ENCODE measurements around the gene ECM2.

Gene ECM2

DNA sequence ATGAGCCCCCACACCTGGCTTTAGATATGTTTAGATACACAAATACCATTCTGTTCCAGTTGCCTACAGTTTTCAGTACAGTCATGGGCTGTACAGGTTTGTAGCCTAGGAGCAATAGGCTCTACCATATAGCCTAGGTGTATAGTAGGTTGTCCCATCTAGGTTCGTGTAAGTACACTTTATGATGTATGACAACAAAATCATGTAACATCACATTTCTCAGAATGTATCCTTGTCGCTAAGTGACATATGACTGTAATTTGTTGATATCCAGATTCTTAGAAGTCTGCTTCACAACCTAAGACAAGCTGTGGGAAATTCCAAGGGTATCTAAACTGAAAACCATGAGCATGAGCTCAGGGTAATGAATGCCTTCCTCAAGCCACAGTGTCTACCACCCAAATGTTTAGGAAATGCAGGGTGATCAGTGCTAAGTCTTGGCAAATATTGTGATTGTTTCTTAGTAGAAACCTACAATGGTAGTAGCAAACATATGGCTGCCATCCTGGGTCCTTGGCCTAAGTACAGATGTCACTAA is 8.4 kb downstream of the ECM2 start:
- DNase-seq: no peak

DNA sequence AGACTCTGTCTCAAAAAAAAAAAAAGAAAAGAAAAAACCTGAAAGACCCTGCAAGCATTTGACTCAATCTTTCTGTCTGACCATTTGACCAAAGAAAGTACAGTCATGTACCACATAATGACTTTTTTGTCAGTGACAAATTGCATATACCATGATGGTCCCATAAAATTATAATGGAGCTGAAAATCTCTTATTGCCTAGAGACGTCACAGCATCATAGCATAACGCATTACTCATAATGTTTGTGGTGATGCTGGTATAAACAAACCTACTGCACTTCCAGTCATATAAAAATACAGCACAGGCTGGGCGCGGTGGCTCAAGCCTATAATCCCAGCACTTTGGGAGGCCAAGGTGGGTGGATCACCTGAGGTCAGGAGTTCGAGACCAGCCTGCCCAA is 10.5 kb downstream of the ECM2 start:
- no peak for DNase-seq

DNA sequence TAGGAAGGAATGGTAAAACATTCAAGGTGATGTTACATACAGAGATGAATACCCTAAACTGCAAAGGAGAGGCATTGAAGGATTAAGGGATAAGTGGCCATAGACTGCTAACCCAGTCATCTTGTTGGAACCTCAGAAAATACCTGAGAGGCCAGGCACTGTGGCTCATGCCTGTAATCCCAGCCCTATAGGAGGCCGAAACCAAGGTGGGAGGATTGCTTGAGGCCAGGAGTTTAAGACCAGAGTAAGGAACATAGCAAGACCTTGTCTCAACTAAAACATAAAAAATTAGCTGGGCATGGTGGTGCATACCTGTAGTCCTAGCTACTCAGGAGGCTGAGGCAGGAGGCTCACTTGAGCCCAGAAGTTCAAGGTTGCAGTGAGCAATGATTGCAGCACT is 10.9 kb downstream of the ECM2 start:
- no peak for DNase-seq

DNA sequence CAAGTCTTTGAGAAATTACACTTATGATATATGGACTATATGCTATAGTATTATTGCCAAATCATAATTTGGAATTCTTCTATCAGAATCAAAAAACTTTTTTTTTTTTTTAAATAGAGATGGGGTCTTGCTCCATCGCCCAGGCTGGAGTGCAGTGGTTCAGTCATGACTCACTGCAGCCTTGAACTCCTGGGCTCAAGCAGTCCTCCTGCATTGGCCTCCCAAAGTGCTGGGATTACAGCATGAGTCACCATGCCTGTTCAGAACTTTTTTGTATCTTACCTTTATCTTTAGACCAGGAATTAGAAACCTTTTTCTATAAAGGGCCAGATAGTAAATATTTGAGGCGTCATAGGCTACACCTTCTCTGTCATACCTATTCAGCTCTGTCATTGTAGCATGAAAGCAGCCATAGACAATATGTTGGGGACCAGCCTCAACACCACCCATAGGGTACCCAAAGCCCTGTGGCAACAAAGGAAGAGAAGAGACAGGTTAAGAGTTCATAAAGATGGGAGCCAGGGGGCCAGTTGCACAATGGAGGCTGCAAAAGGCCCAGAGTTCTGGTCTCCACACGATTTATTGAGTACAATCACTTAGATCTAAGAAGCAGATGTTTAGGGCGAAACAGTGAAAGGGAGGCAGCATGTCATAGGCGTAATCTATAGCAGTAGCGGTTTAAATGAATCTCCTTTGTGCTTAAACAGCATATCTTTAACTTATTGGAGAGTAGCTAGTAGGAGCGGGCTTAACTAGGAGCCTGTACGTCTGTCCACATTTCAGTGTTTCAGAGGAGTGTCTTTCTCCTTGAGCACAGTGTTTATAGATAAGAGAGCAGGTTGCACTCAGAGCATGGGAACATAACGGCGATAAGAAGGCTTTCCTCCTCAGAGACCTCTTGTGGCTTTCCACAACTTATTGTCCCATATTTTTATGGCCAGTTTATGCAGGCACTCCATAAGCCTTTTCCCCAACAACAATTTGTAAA is 12.5 kb downstream of the ECM2 start:
- no peak for DNase-seq

DNA sequence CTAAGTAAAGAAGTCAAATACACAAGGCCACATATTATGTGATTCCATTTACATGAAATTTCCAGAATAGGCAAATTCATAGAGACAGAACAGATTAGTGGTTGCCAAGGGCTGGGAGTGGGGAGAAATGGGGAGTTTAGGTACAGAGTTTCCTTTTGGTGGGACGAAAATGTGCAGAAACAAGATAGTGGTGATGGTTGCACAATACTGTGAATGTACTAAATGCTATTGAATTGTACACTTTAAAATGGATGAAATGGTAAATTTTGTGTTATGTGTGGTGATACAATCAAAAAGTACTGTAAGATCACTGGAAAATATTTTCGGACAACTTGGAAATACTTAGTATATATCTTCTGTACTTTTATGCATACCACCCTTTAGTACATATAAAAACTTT is 15.0 kb downstream of the ECM2 start:
- no peak for DNase-seq

DNA sequence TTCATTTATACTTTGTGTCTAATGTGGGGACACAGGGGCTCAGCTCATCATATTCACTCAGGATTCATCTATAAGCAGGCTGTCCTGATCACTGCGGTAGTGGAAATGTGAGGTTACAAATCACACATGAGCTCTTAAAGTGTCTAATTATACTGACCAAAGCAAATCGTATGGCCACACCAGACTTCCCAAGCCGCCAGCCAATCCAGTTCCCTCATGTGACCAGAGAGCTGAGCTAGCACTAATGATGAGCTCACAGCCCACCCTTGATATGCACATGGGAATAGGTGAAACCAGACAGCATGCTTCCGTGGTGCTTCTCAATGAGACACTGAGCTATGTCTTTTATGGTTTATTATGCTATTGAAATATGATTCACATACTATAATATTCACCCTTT is 17.6 kb downstream of the ECM2 start:
- no peak for DNase-seq

DNA sequence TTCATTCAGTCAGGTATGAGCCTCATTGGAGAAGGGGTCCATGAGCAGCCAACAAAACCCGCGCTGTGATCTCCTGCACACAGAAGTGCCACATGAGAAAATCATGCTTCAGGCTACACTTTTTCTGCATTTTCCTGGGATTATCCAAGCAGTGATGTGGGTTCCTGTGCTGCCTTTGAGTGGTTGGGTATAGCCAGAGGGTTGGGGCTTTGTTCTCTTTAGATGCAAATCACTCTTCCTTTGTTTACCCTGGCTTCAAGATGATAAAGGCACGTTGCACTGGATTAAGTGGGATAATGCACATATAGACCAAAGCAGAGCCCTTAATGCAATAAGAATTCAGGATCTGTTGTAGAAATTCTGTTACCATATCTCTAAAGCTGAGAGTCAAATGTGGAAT is 18.7 kb downstream of the ECM2 start:
- no peak for DNase-seq

DNA sequence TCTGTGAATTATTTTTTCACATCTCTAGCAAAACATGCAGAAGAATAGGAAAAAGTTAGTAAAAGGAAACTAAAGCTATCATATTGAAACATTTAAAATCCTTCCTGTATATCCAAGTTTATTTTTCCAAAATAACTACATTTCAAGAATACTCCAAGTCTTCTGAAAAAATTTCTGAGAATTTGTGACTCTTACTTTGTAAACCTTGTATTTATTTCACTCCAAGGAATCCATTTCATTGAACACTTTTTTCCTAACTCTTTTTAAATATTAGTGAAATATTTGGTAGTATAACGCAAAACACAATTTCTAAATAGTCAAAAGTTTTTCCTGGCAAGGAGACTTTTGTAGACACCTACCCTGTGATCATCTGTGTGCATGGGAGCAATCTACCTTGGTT is 19.3 kb downstream of the ECM2 start:
- no peak for DNase-seq

DNA sequence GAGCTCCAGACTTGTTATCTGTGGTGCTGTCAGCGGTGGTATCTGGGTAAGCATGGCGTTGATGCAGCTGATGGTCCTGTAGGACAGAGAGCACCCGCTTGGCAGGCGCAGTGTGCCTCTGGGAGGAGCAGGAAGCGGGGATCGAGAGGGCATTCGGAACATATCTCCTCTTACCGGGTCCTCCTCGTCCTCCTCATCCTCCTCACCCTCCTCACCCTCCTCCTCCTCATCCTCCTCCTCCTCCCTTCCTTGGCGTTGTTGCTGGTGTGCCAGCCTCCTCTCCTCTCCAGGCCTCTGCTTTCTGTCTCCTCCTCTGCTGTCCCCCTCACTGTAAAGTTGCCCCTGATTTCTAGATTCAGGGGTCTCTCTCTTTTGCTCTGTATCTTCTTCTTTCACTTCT is 21.2 kb downstream of the ECM2 start:
- no peak for DNase-seq

DNA sequence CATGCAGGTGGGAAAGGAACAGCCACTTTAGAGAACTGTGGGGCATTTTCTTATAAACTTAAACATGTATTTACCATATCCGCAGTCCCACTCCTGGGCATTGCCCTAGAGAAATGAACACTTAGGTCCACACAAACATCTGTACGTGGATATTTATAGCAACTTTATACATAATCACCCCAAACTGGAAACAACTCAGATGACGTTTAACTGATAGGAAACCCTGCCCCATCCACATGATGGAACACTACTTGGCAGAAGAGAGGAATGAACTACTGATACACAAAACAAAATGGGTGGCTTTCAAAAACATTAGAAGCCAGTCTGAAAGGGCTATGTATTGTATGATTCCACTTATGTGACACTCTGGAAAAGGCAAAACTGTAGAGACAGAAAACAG is 22.4 kb downstream of the ECM2 start:
- no peak for DNase-seq

DNA sequence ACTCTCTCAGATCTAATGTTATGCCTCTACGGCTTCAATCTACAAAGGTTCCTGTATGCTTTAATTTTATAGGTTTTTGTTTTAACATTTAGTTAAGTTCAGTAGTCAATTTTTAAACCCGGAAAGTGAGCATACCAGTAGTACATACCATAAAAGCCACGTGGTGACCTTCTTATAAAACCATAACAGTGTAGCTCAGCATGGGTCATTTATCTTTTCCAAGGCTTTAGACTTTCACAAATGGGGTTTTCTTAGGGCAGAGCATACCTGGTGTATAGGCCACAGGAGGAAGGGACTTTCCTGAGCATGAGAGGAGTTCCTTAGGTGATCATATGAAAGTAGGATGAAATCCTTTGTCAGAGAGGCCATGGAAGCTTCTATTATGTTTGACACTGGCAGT is 23.2 kb downstream of the ECM2 start:
- no peak for DNase-seq

DNA sequence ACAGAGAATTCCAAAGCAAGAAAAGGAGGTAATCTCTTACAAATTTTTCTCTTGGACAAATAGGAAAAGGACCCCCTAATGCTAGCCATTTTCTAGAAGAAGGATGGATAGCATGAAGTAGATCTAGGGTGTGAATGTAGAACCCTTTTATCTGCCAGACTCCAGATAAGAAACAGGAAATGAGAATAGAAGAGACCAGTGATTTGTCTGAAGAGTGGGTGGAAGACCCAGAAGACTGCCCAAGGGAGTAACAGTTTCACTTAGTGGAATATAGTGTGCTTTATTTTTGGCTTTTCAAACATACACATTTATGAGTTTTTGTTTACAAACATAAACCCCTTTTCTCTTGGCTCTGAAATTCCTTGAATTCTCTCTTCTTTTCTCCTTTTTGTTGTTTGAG is 25.0 kb downstream of the ECM2 start:
- no peak for DNase-seq

DNA sequence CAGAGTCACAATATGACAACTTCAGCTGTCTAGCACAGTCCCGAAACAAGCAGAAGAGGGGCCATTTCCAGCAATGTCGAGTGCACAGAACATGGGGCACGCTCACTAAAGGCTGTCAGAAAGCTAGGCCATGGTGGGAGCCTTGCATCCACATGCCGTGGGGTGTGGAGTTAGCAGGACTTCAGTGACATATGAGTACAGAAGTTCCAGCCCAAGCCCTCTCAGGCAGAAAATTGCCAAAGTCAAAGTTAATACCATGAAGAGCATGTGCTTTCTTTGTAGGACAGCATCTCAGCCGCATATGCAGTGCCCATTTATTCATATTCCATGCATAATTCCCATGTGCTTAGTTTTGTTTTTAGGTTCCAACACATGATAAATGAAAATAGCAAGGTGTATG is 26.7 kb downstream of the ECM2 start:
- DNase-seq: no peak

DNA sequence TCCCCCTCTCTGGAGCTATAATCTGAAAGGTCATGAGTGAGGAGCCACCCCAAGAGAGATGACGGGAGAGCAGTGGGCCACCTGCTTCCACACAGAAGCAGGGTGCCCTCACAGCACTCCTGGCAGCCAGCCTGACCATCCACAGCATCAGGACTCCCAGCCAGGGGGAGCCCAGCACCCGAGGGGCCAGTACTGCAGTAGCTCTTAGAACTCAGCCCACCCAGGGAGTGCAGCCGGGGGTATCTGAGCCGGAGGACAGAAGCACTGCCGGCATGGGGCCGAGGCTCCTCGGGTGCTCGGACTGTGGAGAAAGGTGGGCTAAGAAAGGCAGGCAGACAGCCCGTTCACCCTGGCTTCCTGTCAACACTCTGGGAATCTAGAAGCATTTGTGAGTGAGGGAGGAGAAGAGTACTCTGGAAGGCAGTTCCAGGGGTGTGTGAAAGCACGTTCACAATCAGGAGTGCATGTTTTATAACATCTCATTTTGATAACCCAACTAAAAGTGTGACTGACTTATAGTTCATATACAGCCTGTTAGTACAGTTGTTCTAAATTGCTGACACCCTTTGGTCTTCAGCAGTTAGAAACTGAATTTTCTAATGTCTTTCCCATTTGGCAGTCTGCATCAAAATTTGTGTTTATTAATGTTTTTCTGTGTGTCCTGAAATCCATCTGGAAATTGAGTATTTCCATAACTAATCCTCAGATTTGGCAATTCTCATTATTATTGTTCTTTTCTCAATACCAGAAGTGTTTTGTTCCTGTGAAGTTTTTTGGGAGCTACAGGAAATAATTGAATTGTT is 27.6 kb downstream of the ECM2 start:
- DNase-seq: no peak

DNA sequence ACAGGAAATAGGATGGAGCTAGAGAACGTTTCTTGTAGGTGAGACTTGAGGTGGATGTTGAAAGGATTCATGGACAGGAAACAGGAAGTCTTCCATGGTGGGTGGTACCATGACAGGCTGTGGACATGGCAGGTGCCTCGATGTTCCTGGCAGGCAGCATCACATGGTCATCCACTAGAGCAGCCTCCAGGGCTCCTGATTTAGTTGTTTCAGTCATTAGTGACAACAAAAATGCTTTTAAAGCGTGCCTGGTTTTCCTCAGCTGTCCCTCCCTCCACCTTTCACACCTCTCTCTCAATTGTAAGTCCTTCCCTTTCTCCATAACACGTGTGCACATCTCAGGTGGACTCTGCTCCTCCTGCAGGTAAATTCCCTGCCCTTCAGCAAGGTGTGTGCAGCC is 28.3 kb downstream of the ECM2 start:
- no peak for DNase-seq

DNA sequence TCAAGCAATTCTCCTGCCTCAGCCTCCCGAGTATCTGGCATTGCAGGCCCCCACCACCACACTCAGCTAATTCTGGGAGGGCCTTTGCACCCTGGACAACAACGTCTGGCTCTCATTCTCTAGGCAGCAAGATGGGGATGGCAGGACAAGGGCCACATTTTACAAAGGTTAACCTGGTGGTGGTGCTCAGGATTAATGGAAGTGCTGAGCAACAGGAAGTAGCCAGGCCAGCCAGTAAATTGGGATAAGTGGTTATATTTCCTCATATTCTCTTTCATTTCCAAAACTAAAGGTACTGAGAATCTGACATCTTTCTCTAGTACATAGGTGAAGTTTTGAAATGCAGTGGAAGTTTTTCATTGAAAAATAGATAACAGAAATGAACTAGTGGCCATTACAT is 28.8 kb downstream of the ECM2 start:
- DNase-seq: no peak

DNA sequence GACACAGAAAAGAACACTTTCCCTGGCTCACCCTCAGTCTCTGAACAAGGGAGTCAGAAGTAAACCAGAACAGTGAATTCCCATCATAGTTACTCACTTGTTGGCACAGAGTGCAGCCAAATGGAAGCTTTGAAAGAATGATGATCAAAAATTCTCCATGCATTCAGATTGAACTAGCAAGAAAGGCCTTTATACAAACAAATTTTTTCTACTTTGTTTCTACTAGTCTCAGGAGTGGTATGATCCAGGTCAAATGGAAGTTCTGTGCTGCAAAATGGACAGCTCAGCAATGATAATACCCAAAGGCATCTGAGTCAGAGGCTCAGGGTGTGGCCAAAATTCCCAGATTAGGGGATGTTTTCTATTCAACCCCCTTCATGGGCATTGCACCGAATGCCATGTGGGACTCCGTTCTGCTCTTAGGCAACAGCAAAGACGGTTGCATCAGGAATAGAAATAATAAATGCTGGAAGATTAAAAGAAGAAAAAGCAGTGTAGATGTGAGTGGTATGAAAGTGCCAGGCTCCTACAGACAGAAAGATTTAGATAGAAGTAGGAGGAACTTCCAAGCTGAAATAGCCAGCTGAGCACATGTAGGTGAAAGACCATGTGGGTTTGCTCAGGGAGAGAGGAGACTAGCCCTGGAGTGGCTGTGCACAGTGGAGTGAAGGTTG is 29.5 kb downstream of the ECM2 start:
- DNase-seq: no peak

DNA sequence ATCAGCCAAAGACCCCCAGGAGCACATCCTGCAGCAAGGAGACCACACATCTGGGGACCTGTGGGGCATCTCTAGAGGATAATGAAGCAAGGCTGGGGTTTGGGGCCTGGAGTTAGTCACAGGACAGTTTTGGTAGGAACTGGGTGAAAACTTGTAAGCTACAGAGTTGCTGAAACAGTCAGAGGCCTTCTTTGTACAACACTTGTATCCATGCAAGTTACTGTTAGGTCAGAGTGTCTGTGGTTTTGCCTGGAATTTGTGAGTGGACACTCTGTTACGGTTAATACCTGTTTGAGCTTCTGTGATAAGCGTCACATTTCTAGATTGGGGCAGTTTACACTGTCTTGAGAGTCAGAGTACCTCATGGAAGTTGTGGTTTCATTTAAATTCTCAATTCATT is 30.9 kb downstream of the ECM2 start:
- DNase-seq: no peak

DNA sequence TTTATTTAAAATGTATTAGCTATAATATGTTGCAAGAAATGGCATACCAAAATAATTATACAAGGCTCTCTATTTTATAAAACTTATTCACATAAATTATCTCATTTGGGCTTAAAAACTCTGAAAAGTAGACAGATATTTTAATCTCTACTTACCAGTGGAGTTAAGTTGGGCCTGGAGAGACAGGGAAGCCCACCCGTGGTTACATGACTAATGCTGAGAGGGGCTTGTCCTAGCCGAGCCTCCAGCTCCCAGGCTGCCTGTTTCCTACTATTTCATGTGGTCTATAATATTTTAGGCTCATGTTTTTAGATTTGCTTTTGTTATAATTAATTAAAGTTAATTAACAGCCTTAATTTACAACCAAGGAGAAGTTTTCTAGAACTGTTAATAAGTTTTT is 32.6 kb downstream of the ECM2 start:
- no peak for DNase-seq

DNA sequence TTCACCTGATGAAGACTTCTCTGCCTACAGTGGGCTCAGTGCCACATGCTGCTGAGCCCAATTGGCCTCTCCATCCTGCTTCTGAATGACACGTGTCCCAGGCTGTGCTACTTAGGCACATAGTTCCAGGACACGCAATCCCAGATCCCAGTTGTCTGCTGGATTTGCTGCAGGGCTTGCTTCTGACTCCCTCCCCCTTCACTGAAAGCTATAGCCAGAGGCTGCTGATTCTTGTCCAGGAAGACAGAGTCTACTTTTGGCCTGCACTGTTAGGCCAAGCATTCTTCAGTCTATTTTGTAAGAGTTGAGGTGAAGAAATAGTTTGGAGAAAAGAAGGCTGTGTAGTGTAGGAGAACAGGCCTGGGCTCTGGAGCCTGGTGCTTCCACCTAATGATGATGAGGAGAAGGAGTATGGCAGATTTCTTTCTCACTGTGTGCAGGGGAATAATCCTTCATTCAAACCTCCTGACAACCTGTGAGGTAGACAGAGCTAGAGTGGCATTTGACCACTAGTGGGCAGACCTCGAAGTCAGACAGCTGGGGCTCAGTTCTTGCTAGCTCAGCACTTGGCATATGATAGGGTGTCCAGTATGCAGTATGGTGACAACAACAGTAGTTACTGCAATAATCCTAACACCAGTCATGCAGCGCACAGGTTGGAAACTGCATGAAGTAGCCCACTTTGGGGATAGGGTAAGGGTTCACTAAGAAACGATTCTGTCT is 34.0 kb downstream of the ECM2 start:
- DNase-seq: no peak

DNA sequence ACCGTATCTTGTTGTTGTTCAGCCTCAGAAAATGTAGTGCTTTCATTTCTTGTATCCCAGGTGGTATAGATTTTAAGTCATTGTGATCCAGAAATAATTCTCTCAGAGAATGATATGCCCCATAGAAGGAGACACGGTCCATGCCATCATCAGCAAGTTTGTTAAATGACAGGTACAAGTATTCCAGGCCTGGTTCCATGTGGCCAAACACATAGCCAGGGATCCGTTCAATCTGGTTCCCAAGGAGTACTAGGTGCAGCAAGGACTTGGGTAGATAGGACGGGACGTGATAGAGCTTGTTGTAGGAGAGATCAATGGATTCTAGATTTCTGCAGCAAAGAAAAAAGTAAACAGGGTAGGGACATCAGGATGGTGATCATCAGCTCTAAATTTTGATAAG is 35.1 kb downstream of the ECM2 start:
- no peak for DNase-seq

DNA sequence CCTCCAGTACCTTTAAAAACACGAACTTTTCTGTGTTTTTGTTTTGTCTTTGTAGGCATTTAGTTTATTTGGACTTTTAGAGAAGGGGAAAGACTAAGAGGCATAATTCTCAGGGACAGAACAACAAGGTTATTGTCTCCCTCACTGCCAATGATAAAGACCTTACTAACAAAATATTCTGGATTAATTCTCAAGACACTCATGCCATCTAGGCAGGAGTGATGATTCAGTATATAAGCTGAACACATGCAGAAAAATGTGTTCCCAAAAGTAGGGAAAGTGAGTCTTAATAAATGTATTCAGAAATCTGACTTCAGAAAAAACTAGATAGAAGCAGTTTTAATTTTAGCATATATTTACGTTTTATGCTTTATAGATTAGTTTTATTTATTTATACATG is 36.1 kb downstream of the ECM2 start:
- DNase-seq: no peak
